ENCODE results near the gene ZNF77.
A peak's percentile ranks its signal among the peaks of the same experiment; 100 is the strongest.
"Not testable (repeated sequence)": the region's sequence is repeated elsewhere in the genome, so short reads cannot be mapped to it uniquely, and the experiment has no call there.

ZNF77 gene

DNA sequence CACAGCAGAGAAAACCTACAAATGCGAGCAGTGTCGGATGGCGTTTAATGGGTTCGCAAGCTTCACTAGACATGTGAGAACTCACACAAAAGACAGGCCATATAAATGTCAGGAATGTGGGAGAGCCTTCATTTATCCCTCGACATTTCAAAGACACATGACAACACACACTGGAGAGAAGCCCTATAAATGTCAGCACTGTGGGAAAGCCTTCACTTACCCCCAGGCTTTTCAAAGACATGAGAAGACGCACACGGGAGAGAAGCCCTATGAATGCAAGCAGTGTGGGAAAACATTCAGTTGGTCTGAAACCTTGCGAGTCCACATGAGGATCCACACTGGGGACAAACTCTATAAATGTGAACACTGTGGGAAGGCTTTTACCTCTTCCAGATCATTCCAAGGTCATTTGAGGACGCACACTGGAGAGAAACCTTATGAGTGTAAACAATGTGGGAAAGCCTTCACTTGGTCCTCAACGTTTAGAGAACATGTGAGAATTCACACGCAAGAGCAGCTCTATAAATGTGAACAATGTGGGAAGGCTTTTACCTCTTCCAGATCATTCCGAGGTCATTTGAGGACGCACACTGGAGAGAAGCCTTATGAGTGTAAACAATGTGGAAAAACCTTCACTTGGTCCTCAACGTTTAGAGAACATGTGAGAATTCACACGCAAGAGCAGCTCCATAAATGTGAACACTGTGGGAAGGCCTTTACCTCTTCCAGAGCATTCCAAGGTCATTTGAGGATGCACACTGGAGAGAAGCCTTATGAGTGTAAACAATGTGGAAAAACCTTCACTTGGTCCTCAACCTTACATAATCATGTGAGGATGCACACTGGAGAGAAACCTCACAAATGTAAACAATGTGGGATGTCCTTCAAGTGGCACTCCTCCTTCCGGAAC, 27.2 kb downstream of the ZNF77 start:
- DNase-seq (ENCODE audit: low read depth): no peak

DNA sequence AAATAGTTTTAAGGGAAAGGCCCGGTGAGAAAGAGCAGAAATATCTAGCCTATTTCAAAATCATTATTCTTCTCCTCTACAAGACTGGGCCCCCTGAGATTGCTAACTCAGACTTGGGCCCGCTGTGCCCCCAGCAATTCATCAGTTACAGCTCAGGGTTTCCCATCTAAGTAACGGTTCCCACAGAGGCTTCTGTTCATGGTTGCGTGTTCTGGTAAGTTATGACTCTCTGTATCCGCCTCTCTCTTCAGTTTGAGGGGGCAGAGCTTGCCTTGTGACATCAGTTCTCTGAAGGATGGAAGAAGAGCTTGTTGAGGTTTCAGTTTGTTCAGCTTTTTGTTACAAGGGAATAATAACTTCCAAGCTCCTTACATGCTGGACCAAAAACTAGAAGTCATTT, 32.5 kb downstream of the ZNF77 start:
- DNase-seq (ENCODE audit: low read depth): no peak

DNA sequence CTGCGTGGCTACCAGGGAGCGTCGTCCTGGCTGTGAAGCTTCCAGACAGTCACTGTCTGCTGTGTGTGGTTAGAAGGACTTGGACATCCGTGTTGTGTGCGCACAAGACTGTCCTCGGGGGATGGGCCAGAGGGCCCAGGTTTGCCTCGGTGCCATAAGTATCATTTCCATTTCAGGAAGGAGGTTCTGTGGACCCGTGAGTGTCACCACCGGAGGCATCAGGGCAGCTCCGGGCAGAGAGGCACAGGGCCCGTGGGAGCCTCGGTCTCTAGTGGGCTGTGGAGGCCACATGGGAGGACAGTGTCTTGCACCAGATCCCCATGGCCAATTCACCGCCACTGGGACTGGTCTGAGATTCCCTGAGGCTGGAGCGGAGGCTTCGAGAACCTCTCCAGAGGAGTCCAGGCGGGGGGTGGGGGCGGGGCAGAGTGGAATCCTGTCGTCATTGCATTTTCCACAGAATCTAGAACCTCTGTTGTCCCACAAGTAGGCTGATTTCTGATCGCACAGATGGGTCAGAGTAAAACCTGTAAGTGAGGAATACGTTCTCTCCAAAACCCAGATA, 38.1 kb downstream of the ZNF77 start:
- DNase-seq (ENCODE audit: low read depth): no peak

DNA sequence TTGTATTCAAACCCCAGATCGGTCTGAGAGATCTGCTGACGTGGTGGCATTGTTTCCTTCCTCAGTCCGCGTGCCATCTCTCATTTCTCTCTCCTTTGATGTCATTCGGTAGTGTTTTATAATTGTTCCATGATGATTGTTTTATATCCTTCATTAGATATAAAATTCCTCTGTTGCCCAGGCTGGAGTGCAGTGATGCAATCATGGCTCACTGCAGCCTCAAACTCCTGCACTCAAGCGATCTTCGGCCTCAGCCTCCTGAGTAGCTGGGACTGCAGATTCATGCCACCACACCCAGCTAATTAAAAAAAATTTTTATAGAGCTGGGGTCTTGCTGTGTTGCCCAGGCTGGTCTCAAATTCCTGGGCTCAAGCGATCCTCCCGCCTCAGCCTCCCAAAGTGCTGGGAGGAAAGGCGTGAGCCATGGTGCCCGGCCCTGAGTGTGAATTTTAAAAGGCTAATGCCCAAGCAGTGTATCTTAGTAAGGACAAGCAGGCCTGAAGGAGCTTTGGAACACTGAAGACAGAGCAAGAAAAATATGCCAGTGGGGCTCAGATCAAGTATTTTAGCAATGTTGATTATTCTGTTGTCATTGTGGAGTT, 38.8 kb downstream of the ZNF77 start:
- no peak for DNase-seq (ENCODE audit: low read depth)

DNA sequence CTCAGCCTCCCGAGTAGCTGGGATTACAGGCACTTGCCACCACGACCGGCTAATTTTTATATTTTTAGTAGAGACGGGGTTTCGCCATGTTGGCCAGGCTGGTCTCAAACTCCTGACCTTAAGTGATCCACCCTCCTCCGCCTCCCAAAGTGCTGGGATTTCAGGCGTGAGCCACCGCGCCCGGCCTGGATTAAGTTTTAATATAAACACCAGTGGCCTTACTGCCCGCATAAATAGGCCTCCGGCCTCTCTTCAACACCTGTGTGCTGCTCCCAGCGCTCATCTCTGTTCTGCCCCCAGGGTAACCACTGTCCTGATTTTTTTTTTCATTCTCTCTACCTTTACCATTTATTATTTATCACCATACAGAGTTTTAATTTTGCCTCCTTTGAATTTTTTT, 41.4 kb downstream of the ZNF77 start:
- not testable (repeated sequence) for DNase-seq (ENCODE audit: low read depth)

DNA sequence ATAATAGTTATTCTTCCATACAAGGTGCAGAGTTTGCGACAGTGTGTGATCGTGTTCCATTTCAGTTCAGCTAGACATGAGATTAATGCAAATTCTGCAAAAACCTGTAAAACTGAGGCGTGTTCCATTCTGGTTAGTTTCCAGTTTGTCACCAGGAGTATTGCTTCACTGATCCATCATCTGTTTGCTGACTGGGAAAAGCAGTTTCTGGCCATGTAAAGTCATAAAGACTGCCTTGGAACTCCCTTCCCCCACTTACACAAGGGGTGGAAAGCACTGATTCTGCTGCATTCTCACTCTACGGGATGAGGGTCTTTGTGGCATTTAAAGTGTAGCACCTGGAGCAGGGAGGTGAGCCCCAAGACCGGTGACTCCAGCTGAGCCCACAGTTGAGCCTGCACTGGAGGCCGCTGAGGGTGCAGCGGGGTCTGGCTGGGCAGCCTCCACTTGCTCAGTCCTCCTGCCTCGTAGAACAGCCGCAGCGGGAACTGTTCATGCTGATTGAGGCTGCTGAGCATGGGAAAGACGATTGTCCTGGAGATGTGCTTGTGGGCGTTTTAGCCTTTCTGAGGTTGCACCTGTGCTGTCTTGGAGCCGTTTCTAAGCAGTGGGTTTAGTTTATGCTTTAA, 42.1 kb downstream of the ZNF77 start:
- no peak for DNase-seq (ENCODE audit: low read depth)

DNA sequence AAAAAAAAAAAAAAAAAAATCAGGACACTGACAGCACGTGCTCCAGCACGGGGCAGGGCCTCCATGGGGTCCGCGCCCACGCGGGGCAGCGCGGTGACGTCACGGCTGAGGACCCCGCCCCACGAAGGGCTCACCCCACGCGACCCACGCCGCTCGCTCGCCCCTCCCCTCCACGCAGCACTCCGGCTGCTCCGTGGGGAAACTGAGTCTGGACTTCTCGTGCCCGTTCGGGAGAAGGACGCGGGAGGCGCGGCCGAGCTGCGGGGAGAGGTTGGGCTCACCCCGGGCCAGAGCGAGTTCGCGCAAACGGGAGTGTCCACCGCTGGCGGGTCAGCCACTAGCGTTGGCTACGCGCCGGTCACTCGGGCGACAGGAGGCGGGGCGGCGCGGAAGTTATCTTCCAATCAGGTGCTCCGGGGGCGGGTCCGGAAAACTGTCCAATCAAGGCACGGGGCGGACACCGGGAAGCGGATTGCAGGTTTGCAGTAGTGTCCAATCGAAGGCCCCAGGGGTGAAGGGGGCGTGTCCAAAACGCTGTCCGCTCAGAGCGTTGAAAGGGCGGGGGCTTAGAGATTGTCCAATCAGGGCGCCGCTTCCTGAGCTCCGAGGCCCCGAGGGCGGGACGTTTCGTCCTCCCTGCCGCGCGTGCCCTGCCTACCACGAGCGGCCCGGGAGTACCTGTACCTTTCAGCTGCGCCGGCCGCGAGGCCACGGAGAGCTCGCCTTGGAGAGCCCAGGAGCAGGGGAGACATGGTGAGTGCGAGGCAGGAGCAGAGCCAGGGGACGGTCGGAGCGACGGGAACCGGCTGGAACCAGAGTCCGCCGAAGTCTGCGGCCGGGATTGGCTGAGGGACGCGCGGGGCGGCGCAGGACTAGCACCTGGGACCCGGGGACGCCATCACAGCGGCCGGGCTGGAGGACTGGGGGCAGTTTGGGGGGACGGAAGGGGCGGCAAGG, 44.2 kb downstream of the ZNF77 start, which contains the start of gene ZNF57:
TSS of gene ZNF57 (plus strand) at position 633 of the 957 bp plus-strand sequence. CDS start at position 751, 118 bp downstream.
- peak; percentile 99 for DNase-seq (ENCODE audit: low read depth)

DNA sequence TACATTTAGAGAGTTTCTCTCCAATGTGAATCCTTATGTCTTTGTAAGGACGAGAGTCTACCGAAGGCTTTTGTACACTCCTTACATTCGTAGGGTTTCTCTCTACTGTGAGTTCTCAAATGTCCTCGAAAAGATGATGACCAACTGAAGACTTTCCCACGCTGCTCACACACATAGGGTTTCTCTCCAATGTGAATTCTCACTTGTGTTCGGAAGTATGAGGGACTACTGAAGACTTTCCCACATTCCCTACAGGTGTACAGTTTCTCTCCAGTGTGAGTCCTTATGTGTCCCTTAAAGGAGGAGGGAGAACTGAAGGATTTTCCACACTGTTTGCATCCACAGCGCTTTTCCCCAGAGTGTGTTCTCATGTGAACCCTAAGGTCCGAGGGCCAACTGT, 48.1 kb downstream of the ZNF77 start:
- no peak for DNase-seq (ENCODE audit: low read depth)

DNA sequence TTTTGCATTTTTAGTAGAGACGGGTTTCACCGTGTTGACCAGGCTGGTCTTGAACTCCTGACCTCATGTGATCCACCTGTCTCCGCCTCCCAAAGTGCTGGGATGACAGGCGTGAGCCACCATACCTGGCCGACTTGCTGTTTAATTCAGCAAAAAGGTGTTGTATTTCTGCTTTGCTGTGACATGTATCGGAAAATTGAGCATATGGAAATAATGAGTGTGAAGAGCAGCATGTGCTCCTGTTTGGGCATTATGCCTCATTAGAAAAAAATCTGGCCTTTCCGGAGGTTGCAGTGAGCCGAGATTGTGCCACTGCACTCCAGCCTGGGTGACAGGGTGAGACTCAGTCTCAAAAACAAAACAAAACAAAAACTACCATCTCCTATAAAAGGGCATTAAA, 54.2 kb downstream of the ZNF77 start:
- DNase-seq (ENCODE audit: low read depth): not testable (repeated sequence)

DNA sequence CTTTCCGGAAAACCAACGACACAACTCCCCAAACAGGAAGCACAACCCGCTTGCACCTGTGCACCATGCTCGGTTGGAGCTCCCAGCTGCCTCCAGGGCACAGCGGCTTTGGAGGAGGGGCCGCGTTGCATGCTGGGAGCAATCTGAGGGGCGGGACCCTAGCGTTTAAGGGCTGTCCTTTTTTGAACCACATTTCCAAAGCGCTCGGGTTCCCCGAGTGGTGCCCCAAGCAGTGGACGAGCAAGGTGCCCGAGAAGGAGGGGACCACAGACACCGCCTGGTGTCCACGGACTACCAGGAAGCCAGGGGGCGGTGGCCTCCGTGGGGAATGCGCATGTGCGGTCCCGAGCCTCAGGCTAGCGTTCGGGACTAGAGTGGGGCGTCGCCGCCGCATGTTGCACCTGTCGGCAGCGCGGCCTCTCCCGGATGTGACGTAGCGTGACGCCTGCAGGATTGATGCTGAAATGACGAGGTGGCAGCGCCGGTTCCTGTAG, 56.0 kb downstream of the ZNF77 start:
- DNase-seq (ENCODE audit: low read depth): no peak

DNA sequence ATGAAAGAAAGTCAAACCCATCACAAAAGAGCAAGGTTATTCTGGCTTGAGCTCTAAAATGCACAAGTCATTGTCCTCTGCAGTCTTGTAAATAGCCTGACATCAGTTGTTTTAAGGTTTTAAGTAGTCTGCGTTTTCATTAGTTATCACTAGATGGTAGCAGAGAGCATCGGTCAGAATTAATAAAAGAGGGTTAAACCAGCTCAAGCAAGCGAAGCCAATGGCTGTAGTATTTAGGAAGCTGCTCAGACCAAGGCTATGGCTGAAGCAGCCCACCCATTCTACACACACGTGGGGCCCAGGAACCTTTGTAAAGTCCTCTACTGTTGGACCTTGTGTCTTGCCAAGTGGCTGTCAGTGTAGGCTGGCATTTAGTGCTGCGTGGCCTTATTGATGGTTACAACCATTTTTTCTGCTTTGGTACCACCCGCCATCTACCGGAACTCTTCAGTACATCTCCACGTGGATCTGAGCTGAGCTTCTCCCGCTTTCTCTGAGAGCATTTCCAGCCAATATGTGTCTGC, 57.3 kb downstream of the ZNF77 start:
- DNase-seq (ENCODE audit: low read depth): peak; percentile 69

DNA sequence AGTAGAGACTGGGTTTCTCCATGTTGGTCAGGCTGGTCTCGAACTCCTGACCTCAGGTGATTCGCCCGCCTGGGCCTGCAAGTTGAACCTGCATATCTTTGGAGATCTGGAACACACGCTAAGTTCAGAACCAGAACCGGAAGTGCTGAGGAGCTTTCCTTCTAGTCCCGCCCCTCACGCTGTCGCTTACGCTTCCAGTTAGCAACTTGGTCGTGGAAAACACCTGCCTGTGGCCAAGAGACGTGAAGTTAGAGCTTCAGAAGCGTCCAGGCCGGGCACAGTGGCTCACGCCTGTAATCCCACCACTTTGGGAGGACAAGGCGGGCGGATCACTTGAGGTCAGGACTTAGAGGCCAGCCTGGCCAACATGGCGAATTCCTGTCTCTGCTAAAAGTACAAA, 59.0 kb downstream of the ZNF77 start:
- no peak for DNase-seq (ENCODE audit: low read depth)

DNA sequence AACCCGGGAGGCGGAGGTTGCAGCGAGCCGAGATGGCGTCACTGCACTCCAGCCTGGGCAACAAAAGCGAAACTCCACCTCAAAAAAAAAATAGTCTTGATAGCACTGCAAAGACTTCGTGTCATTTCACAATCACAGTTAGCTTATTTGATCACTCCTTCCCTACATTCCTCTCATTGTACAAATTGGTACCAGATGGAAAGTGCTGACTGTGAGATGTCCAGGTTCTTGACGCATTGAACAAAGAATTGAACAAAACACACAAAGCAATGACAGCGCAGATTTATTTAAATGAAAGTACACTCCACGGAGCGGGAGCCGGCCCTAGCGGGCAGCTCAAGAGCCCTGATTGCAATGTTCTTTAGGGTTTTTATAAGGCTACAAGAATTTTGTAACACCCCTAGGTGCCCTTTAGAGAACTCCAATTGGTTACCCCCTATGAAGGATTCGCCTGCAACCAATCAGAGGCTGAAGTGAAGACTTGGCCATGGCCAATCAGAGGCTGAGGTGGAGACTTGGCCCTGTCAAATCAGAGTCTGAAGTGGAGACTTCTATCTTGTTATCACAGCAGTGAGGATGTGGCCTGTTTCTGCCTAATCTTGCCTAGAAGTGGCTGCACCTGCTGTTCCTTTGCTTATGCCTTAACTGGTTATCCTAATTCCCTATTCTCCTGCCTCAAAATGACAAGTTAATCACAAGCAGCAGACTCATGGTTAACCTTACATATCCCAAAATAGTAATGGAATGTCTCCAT, 60.9 kb downstream of the ZNF77 start:
- peak; percentile 16 for DNase-seq (ENCODE audit: low read depth)

Data from iris pigment epithelial cell (primary cell).